ENCODE results near the gene PDE5A. TPM values are rescaled to one million over a fixed set of nuclear protein-coding genes. Genes with fewer than 3 reads are reported as not detected.

The PDE5A gene
- total and polyA plus RNA-seq, 2 donors (not counting 3 experiments of a cell fraction or from before 2014, with no cell fraction given), result 0.73 to 2.3 TPM

GRCh38 chr4:119493419-119493818, 135.2 kb downstream of the PDE5A start:
- no TSS peak for BruUV-seq (replicated peaks)
- no peak overlapping the region for H3K4me2 ChIP-seq (ENCODE audit: insufficient read depth, low read length)
- no peaks in the 10 kb centered on the region for H3K4me1 ChIP-seq (ENCODE audit: control insufficient read depth, extremely low read depth, insufficient read depth, low read length)
- peaks cover 1 to 12% of the 10 kb centered on the region in 2 experiments for H3K36me3 ChIP-seq (ENCODE audit: control insufficient read depth in 2 of 2, extremely low read depth in 1 of 2, insufficient read depth in 2 of 2, low read length in 2 of 2)
- no peaks in the 10 kb centered on the region for H3K79me2 ChIP-seq (ENCODE audit: control insufficient read depth, insufficient read depth, low read length)
- POLR2A ChIA-PET, result no interaction called here
- H2AFZ ChIP-seq (ENCODE audit: low read depth, low read length), result no peak overlapping the region
- dilution Hi-C loops (cut with MboI; ENCODE audit: extremely low pct_ligation_motif_present, low sequenced_read_pairs), result no loop called here
- intact Hi-C loops (cut with micrococcal nuclease), result no loop called here
- H3K9ac ChIP-seq (replicated peaks; ENCODE audit: extremely low read depth, insufficient read depth, low read length), result no peak overlapping the region
- H4K20me1 ChIP-seq (replicated peaks; ENCODE audit: control insufficient read depth, extremely low read depth, insufficient read depth, low read length), result no peaks in the 10 kb centered on the region
- H3K27ac ChIP-seq (ENCODE audit: insufficient read depth, low read depth, low read length), result no peak overlapping the region
- TF ChIP-seq, protein P1, sequence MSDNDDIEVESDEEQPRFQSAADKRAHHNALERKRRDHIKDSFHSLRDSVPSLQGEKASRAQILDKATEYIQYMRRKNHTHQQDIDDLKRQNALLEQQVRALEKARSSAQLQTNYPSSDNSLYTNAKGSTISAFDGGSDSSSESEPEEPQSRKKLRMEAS (IDR thresholded peaks at IDR 0.05; ENCODE audit: insufficient read depth, insufficient read length), result no peak
- no peak for TF ChIP-seq POLR2A (IDR thresholded peaks at IDR 0.05; ENCODE audit: low read depth, low read length)
- TF ChIP-seq, protein P2, sequence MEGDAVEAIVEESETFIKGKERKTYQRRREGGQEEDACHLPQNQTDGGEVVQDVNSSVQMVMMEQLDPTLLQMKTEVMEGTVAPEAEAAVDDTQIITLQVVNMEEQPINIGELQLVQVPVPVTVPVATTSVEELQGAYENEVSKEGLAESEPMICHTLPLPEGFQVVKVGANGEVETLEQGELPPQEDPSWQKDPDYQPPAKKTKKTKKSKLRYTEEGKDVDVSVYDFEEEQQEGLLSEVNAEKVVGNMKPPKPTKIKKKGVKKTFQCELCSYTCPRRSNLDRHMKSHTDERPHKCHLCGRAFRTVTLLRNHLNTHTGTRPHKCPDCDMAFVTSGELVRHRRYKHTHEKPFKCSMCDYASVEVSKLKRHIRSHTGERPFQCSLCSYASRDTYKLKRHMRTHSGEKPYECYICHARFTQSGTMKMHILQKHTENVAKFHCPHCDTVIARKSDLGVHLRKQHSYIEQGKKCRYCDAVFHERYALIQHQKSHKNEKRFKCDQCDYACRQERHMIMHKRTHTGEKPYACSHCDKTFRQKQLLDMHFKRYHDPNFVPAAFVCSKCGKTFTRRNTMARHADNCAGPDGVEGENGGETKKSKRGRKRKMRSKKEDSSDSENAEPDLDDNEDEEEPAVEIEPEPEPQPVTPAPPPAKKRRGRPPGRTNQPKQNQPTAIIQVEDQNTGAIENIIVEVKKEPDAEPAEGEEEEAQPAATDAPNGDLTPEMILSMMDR (IDR thresholded peaks at IDR 0.05; ENCODE audit: extremely low read depth in 1 of 2, insufficient read depth in 1 of 2, low read depth in 1 of 2, low read length in 2 of 2), result no peak
- TF ChIP-seq JUN (IDR thresholded peaks at IDR 0.05; ENCODE audit: borderline replicate concordance, insufficient read depth, insufficient read length, low read depth), result no peak
- TF ChIP-seq GATA2 (IDR thresholded peaks at IDR 0.05; ENCODE audit: insufficient read depth, insufficient read length, low read depth, low read length), result no peak
- no peak for TF ChIP-seq FOS (IDR thresholded peaks at IDR 0.05; ENCODE audit: borderline replicate concordance, insufficient read depth, low read length)
- TF ChIP-seq EZH2 (IDR thresholded peaks at IDR 0.05; ENCODE audit: borderline replicate concordance, low read depth, low read length, severe bottlenecking), result no peak
- no peak for TF ChIP-seq MYC (IDR thresholded peaks at IDR 0.05; ENCODE audit: low read depth, low read length)
- TF ChIP-seq POLR2AphosphoS5 (IDR thresholded peaks at IDR 0.05; ENCODE audit: insufficient read depth, low read depth, low read length), result no peak
- no peaks in the 10 kb centered on the region for H3K9me3 ChIP-seq (replicated peaks; ENCODE audit: control insufficient read depth, insufficient read depth, low read length)
- DNase-seq (ENCODE audit: low read depth, low spot score), result no peak
- FAIRE-seq, result no peak
- no peaks in the 10 kb centered on the region for H3K9me1 ChIP-seq (replicated peaks; ENCODE audit: control insufficient read depth, extremely low read depth, insufficient read depth, low read length)
- no peaks in the 10 kb centered on the region for H3K27me3 ChIP-seq (ENCODE audit: control insufficient read depth in 2 of 2, insufficient read depth in 2 of 2, low read length in 2 of 2)
- CTCF ChIA-PET, result interaction anchor here (0.6 to 2.8 kb wide), 21 partner anchors 22 to 563 kb away, joined by 3 to 20 read pairs (median 5); partner anchors contain the start of gene PDE5A
- no peak overlapping the region for H3K4me3 ChIP-seq (replicated peaks in 1 of 3; ENCODE audit: insufficient read depth in 1 of 3, low read depth in 1 of 3, low read length in 3 of 3)
